Pancreas (tissue), 10 donors: Measurements from ENCODE around the gene PARPBP. TPM values are rescaled to one million over a fixed set of nuclear protein-coding genes. Genes with fewer than 3 reads are reported as not detected.
A peak's percentile ranks its signal among the peaks of the same experiment; 100 is the strongest.
"Not testable (repeated sequence)": the region's sequence is repeated elsewhere in the genome, so short reads cannot be mapped to it uniquely, and the experiment has no call there.

ENCODE experiments used
- ATAC-seq, 4 donors: fragments of 200-7000 bp; cut with Tn5 transposase; one replicate each; pipeline versions ENCODE4 v1.8.0 to v1.9.1; 2020; ENCODE audit warnings: mild to moderate bottlenecking in 4 of 4, moderate library complexity in 4 of 4
- DNase-seq, 6 donors: peaks; one replicate each; pipeline ENCODE4 v3.0.0-alpha.2; 2020
- FAIRE-seq: peaks from 2 replicates; lab custom pipeline; 2012; peaks lifted over from hg19 to GRCh38; lab: Jason Lieb, UNC
- H3K27ac ChIP-seq, 4 donors: fragments of 200-600 bp; sonication (generic); 1 replicate in 3 of 4; 2 replicates in 1 of 4; pipeline versions ENCODE4 v1.5.0 to v1.8.0; 2020
- H3K27me3 ChIP-seq, 4 donors: fragments of 200-600 bp; one replicate each; pipeline ENCODE4 v1.8.0; 2021
- H3K36me3 ChIP-seq, 3 donors: fragments of 200-600 bp; sonication (generic) in 1 of 3; one replicate each; pipeline versions ENCODE4 v1.5.0 to v1.8.0; 2020 to 2021
- H3K4me1 ChIP-seq, 3 donors: fragments of 200-600 bp; one replicate each; pipeline ENCODE4 v1.8.0; 2021
- H3K4me3 ChIP-seq, 4 donors: fragments of 200-600 bp; sonication (generic) in 2 of 4; one replicate each; pipeline versions ENCODE4 v1.5.0 to v1.8.0; 2020 to 2021
- H3K9me3 ChIP-seq, 4 donors: fragments of 200-600 bp; one replicate each; pipeline ENCODE4 v1.8.0; 2021
- WGBS, 2 donors: extraction: QIAGEN DNeasy Blood & Tissue Kit; methylation state at CpG; one replicate each; pipeline ENCODE4 v1.1.7; 2013; 5-methylcytosine and 5-hydroxymethylcytosine counted together
- intact Hi-C, 3 donors: fragments of 100-400 bp; cut with DNase I; formaldehyde crosslinking; loops; one replicate each; pipeline versions ENCODE4 v1.11.1 to v1.14.2; 2022
- polyA plus RNA-seq, 2 donors: library from polyadenylated mRNA; stranded (reverse); fragments of 200-250 nt; gene quantifications; one replicate each; pipeline ENCODE4 v1.2.3, GENCODE V29; 2013
- total RNA-seq, 6 donors: library from RNA; stranded (reverse); fragmentation: NEBNext Ultra II Directional in 4 of 6; extraction: Animal tissue kit (Norgen Biotek cat#: 25700) in 4 of 6; gene quantifications; one replicate each; pipeline versions ENCODE4 v1.2.1 to v1.2.4, GENCODE V29; 2021 to 2023
- TF ChIP-seq, protein P1 (sequence below), 4 donors: fragments of 200-600 bp; sonication (generic) in 3 of 4; IDR thresholded peaks; one replicate each; pipeline versions ENCODE4 v1.5.0 to v1.8.0; 2021; ENCODE audit warnings: antibody characterized with exemption in 4 of 4
- donor health status: healthy with polysubstance abuse.
- donor health status: DM: no; HTN: no; CAD: no; lungs with moderate emphysema.
- donor health status: DM: no; HTN: no; CAD: no.
- donor health status: control.
- donor health status: control.
- donor health status: Bipolar disorder and iron deficiency.
- donor health status: DM: yes; HTN: yes; CAD: no.
- donor health status: DM: no; HTN: no; CAD: no.
- donor health status: DM: no; HTN: no; CAD: no.
- donor health status: DM: yes; HTN: yes; CAD: no.

The PARPBP gene
- total and polyA plus RNA-seq, 8 donors, result 0.16 to 0.84 (median 0.52) TPM

DNA sequence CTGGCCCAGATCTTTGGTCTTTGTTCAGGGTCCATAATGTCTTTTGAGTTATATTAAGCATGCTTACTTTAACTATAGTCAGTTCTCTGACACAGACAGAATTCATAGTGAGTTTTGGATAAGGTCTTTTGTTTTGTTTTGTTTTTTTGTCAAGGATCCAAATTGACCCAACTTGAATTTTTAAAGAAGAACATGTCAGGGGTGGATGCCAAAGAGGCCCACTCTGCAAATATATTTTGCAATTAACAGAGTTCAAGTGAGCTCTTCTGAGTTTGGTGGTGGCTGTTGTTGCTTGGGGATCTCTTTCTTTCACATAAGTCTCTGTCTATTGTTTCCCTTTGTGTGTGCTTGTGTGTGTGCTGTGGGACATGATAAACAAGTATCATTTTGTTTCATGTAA lies 112.1 kb downstream of the PARPBP start:
- no peak for DNase-seq
- no peak for ATAC-seq
- no peak overlapping the region for H3K4me3 ChIP-seq
- TF ChIP-seq, protein P1, sequence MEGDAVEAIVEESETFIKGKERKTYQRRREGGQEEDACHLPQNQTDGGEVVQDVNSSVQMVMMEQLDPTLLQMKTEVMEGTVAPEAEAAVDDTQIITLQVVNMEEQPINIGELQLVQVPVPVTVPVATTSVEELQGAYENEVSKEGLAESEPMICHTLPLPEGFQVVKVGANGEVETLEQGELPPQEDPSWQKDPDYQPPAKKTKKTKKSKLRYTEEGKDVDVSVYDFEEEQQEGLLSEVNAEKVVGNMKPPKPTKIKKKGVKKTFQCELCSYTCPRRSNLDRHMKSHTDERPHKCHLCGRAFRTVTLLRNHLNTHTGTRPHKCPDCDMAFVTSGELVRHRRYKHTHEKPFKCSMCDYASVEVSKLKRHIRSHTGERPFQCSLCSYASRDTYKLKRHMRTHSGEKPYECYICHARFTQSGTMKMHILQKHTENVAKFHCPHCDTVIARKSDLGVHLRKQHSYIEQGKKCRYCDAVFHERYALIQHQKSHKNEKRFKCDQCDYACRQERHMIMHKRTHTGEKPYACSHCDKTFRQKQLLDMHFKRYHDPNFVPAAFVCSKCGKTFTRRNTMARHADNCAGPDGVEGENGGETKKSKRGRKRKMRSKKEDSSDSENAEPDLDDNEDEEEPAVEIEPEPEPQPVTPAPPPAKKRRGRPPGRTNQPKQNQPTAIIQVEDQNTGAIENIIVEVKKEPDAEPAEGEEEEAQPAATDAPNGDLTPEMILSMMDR (IDR thresholded peaks at IDR 0.05), result no peak
- no peaks in the 10 kb centered on the region for H3K4me1 ChIP-seq
- H3K27me3 ChIP-seq, result no peaks in the 10 kb centered on the region
- H3K27ac ChIP-seq, result no peak overlapping the region
- intact Hi-C loops, result no loop called here
- FAIRE-seq, result no peak
- H3K36me3 ChIP-seq, result no peaks in the 10 kb centered on the region
- no peaks in the 10 kb centered on the region for H3K9me3 ChIP-seq

GRCh38 chr12:102232446-102232845 lies 112.5 kb downstream of the PARPBP start:
- H3K27me3 ChIP-seq, result no peaks in the 10 kb centered on the region
- no peak overlapping the region for H3K27ac ChIP-seq
- H3K4me1 ChIP-seq, result no peaks in the 10 kb centered on the region
- H3K4me3 ChIP-seq, result no peak overlapping the region
- peak in 2 of 4 donors; percentile 22 to 30 for ATAC-seq
- no peak for DNase-seq
- TF ChIP-seq, protein P1 (IDR thresholded peaks at IDR 0.05), result no peak
- WGBS, 2 donors, result 82 to 100% methylated on average over 1 of the region's 1 CpG
- no peaks in the 10 kb centered on the region for H3K36me3 ChIP-seq
- intact Hi-C loops, result no loop called here
- H3K9me3 ChIP-seq, result no peaks in the 10 kb centered on the region
- no peak for FAIRE-seq

DNA sequence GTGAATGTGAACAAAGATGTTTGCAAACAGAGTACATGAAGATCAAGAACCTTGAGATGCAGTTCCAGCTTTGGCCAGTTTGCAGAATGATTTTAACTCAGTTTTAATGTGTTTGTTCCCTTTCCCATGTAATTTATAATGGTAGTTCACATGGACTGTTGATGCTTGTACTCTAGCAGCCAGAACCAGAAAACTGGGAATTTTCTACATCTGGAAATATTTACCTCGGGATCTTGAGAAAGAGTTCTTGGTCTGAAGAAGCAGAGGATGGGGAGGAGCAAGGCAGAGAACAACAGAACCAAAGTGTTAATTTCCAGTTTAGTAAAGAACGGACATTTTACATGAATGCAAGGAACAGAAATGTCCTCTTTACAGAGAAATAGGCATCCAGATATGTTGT lies 114.6 kb downstream of the PARPBP start:
- no peaks in the 10 kb centered on the region for H3K27me3 ChIP-seq
- H3K27ac ChIP-seq, result no peak overlapping the region
- intact Hi-C loops, result no loop called here
- FAIRE-seq (no peak), DNase-seq (no peak), ATAC-seq (no peak)
- 46 to 66% methylated on average over 2 of the region's 2 CpGs for WGBS, 2 donors
- TF ChIP-seq, protein P1 (IDR thresholded peaks at IDR 0.05), result no peak
- no peaks in the 10 kb centered on the region for H3K4me1 ChIP-seq
- no peak overlapping the region for H3K4me3 ChIP-seq
- H3K36me3 ChIP-seq, result no peaks in the 10 kb centered on the region
- no peaks in the 10 kb centered on the region for H3K9me3 ChIP-seq

DNA sequence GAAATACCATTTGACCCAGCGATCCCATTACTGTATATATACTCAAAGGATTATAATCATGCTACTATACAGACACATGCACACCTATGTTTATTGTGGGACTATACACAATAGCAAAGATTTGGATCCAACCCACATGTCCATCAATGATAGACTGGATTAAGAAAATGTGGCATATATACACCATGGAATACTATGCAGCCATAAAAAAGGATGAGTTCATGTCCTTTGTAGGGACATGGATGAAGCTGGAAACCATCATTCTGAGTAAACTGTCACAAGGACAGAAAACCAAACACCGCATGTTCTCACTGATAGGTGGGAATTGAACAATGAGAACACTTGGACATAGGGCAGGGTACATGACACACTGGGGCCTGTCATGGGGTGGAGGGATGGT lies 120.9 kb downstream of the PARPBP start:
- H3K36me3 ChIP-seq, H3K9me3 ChIP-seq, DNase-seq, H3K4me1 ChIP-seq, intact Hi-C loops, H3K4me3 ChIP-seq, FAIRE-seq, ATAC-seq, H3K27ac ChIP-seq, H3K27me3 ChIP-seq: not testable (repeated sequence)
- 85 to 94% methylated on average over 2 of the region's 2 CpGs for WGBS, 2 donors

Other genes starting within 250 kb of the PARPBP start
- 10 to 100 TPM in 2 of 6 donors, 1 to 10 TPM in 4; 3.1 to 15.0 (median 5.6) TPM for gene DRAM1, start 242.6 kb upstream of the PARPBP start, total RNA-seq
- gene DRAM1, start 242.6 kb upstream of the PARPBP start, polyA plus RNA-seq, result 1 to 10 TPM; 3.5 to 7.4 TPM
- 10 to 100 TPM in 5 of 6 donors, 1 to 10 TPM in 1; 5.1 to 15.6 (median 12.8) TPM for gene WASHC3, start 58.2 kb upstream of the PARPBP start, total RNA-seq
- 10 to 100 TPM; 15.5 to 29.0 TPM for gene WASHC3, start 58.2 kb upstream of the PARPBP start, polyA plus RNA-seq
- 10 to 100 TPM in 1 of 6 donors, 1 to 10 TPM in 5; 5.5 to 11.9 (median 8.1) TPM for gene NUP37, start 69 bp upstream of the PARPBP start, total RNA-seq
- 1 to 10 TPM; 4.9 to 7.8 TPM for gene NUP37, start 69 bp upstream of the PARPBP start, polyA plus RNA-seq
- not detected for gene PMCH, start 77.7 kb downstream of the PARPBP start, total RNA-seq
- gene PMCH, start 77.7 kb downstream of the PARPBP start, polyA plus RNA-seq, result not detected